K562 (cell line): ENCODE measurements around the gene TBX10. TPM values are rescaled to one million over a fixed set of nuclear protein-coding genes. Genes with fewer than 3 reads are reported as not detected.

Experiments
- ATAC-seq: fragments of 200-7000 bp; cut with Tn5 transposase; 3 replicates; pipeline ENCODE4 v1.9.1; 2020; ENCODE audit warnings: moderate library complexity
- BruUV-seq: library from RNA; stranded (reverse); fragments of 400-500 nt; replicated peaks from 2 replicates; lab custom pipeline; 2021; lab: Mats Ljungman, UMichigan
- CTCF ChIA-PET: fragments of 300-600 bp; formaldehyde crosslinking; extraction: SDS; loops from one replicate; lab custom pipeline; 2021; ENCODE audit warnings: low intra/inter-chr PET ratio; lab: Yijun Ruan, JAX
- POLR2A ChIA-PET: fragments of 300-600, 350-650 bp; sonication (Branson Sonifier 250); formaldehyde crosslinking; extraction: SDS; loops from one replicate; lab custom pipeline; 2021; ENCODE audit warnings: antibody characterized with exemption, inconsistent platforms; lab: Yijun Ruan, JAX
- DNase-seq, 4 experiments: peaks; one replicate each; pipeline versions ENCODE4 v3.0.0 to v3.0.0-alpha.2; 2011 to 2018; ENCODE audit warnings: low spot score in 3 of 4, mixed read lengths in 3 of 4; ENCODE audit errors: extremely low read depth in 1 of 4
- FAIRE-seq: peaks from 2 replicates; lab custom pipeline; 2011; peaks lifted over from hg19 to GRCh38; lab: Jason Lieb, UNC
- H2AFZ ChIP-seq: 2 replicates; pipeline ENCODE4 v1.6.0; 2011; ENCODE audit warnings: low read depth, low read length, control low read depth, inconsistent platforms
- H3K27ac ChIP-seq: fragments of 200-600 bp; 3 replicates; pipeline ENCODE4 v1.8.0; 2011; ENCODE audit warnings: low read depth, mild to moderate bottlenecking, control low read depth, inconsistent platforms, low read length, moderate library complexity, mixed read lengths; ENCODE audit errors: extremely low read depth
- H3K27me3 ChIP-seq, 2 experiments: fragments of 300-600 bp in 1 of 2; 2 replicates in 1 of 2; 3 replicates in 1 of 2; pipeline versions ENCODE4 v1.6.0 to v1.8.0; 2011; ENCODE audit warnings: inconsistent platforms in 2 of 2, low read length in 2 of 2, mild to moderate bottlenecking in 1 of 2, mixed read lengths in 1 of 2, moderate library complexity in 1 of 2; ENCODE audit not compliant: control insufficient read depth in 2 of 2, insufficient read depth in 2 of 2
- H3K36me3 ChIP-seq: fragments of 300-600 bp; 3 replicates; pipeline ENCODE4 v1.8.0; 2011; ENCODE audit warnings: mild to moderate bottlenecking, low read length, inconsistent platforms; ENCODE audit not compliant: control insufficient read depth, insufficient read depth
- H3K4me1 ChIP-seq, 2 experiments: fragments of 200-600 bp in 1 of 2; replicated peaks in 1 of 2; 2 replicates in 1 of 2; 3 replicates in 1 of 2; pipeline versions ENCODE4 v1.5.1 to v1.8.0; 2011; ENCODE audit warnings: inconsistent platforms in 2 of 2, low read length in 2 of 2, mild to moderate bottlenecking in 1 of 2, mixed read lengths in 1 of 2, moderate library complexity in 1 of 2; ENCODE audit not compliant: control insufficient read depth in 2 of 2, insufficient read depth in 2 of 2
- H3K4me2 ChIP-seq: 2 replicates; pipeline ENCODE4 v1.6.1; 2011; ENCODE audit warnings: low read length, control low read depth, inconsistent platforms, mixed read lengths; ENCODE audit not compliant: insufficient read depth
- H3K4me3 ChIP-seq: fragments of 200-600 bp; sonication (generic), shearing (Covaris generic); 2 replicates; pipeline ENCODE4 v1.5.1; 2016; ENCODE audit warnings: control low read depth, inconsistent platforms
- H3K79me2 ChIP-seq: fragments of 200-600 bp; 3 replicates; pipeline ENCODE4 v1.8.0; 2011; ENCODE audit warnings: low read length, inconsistent platforms; ENCODE audit not compliant: control insufficient read depth, insufficient read depth
- H3K9ac ChIP-seq, 2 experiments: 2 replicates each; pipeline versions ENCODE4 v1.6.0 to v1.6.1; 2011; ENCODE audit warnings: low read depth in 2 of 2, low read length in 2 of 2, control low read depth in 1 of 2, inconsistent platforms in 1 of 2, mild to moderate bottlenecking in 1 of 2, mixed read lengths in 1 of 2; ENCODE audit not compliant: insufficient read depth in 1 of 2
- H3K9me1 ChIP-seq: one replicate; pipeline ENCODE4 v1.6.0; 2011; ENCODE audit warnings: inconsistent platforms, mild to moderate bottlenecking, low read length, moderate library complexity; ENCODE audit not compliant: control insufficient read depth, insufficient read depth
- H3K9me3 ChIP-seq: replicated peaks from 2 replicates; pipeline ENCODE4 v1.5.1; 2011; ENCODE audit warnings: low read depth, low read length, inconsistent platforms; ENCODE audit not compliant: control insufficient read depth, insufficient read depth
- H4K20me1 ChIP-seq: replicated peaks from 2 replicates; pipeline ENCODE4 v1.6.1; 2011; ENCODE audit warnings: low read length, inconsistent platforms, mixed read lengths; ENCODE audit not compliant: control insufficient read depth, insufficient read depth
- ZNF75A ChIP-seq: fragments of 450-650 bp; formaldehyde crosslinking; IDR thresholded peaks from 2 replicates; pipeline ENCODE4 v1.4.0; 2020; ENCODE audit warnings: mild to moderate bottlenecking
- WGBS: fragments of 100-300 bp; shearing (Covaris generic); methylation state at CpG from one replicate; pipeline ENCODE4 v1.1.6; 2016; ENCODE audit warnings: low coverage, mixed read lengths; ENCODE audit not compliant: insufficient coverage; ENCODE audit errors: missing lambda C conversion rate; 5-methylcytosine and 5-hydroxymethylcytosine counted together
- in situ Hi-C: fragments of 300-500 bp; cut with MboI; formaldehyde crosslinking; loops from 4 replicates; pipeline ENCODE4 v1.15.0; 2018; ENCODE audit warnings: inconsistent platforms, mixed read lengths
- intact Hi-C: fragments of 100-400 bp; cut with micrococcal nuclease; formaldehyde crosslinking; loops from 2 replicates; pipeline ENCODE4 v1.14.2; 2022
- polyA plus RNA-seq, 8 experiments: library from polyadenylated mRNA; depleted of rRNA in 4 of 8; stranded (reverse) in 5 of 8; unstranded in 3 of 8; fragments of >200 nt; fragmentation: Nextera tagmentation in 2 of 8; fragmentation: Illumina TruSeq in 1 of 8; extraction: Ambion mirVana in 2 of 8; extraction: Trizol in 1 of 8; gene quantifications; 2 replicates each; pipeline versions ENCODE4 v1.2.1 to v1.2.3, GENCODE V29; 2011 to 2014; ENCODE audit warnings: inconsistent platforms in 1 of 8, missing spikeins in 1 of 8
- total RNA-seq, 7 experiments: library from RNA; depleted of rRNA in 6 of 7; stranded (reverse); fragments of >200 nt in 6 of 7; fragmentation: Illumina TruSeq in 2 of 7; extraction: Trizol in 2 of 7; gene quantifications; 2 replicates each; pipeline versions ENCODE4 v1.2.1 to v1.2.3, GENCODE V29; 2011 to 2021; ENCODE audit warnings: low replicate concordance in 1 of 7
- TF ChIP-seq, protein P1 (sequence below): sonication (generic); formaldehyde crosslinking; IDR thresholded peaks from 2 replicates; pipeline ENCODE4 v1.9.0; 2022; ENCODE audit warnings: mild to moderate bottlenecking, missing genetic modification reagents

Gene TBX10
- total and polyA plus RNA-seq, 9 of the 15 experiments (the other 6 are each of a cell fraction or from before 2014, with no cell fraction given), result not detected

DNA sequence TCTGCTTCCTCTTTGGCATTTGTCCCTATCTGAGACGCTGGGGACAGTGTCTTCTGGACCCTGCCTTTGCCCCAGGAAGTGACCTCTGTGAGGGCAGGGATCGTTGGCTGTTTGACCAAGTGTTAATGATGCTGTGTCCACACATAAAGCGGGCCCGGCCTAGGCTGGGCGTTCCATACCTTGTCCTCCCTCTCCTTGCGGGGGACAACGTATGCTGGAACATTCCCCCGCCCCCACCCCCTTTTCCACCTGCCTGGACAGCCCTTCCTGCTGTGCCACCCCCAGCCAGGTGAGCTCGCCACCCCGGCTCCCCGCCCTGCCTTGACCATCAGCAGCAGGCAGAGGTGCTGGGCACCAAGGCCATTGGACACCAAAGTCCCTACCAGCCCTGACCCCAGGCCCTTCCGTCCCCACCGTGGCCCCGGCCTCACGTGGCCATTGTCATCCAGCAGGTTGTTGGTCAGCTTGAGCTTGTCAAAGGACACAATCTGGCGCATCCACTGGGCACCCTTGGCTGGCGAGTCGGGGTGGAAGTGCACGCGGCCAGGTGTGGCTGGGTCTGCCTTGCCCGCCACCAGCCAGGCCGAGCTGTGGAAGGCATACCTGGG is 5.7 kb downstream of the TBX10 start:
- no peak overlapping the region for H3K27ac ChIP-seq
- no peak for TF ChIP-seq ZNF75A (CRISPR knock-in tag)
- TF ChIP-seq, protein P1, sequence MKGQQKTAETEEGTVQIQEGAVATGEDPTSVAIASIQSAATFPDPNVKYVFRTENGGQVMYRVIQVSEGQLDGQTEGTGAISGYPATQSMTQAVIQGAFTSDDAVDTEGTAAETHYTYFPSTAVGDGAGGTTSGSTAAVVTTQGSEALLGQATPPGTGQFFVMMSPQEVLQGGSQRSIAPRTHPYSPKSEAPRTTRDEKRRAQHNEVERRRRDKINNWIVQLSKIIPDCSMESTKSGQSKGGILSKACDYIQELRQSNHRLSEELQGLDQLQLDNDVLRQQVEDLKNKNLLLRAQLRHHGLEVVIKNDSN (CRISPR knock-in tag), result 0 out of 2 replicates have a peak, but pooled peaks have one; percentile 25
- no peaks in the 10 kb centered on the region for H3K79me2 ChIP-seq
- ChIA-PET CTCF (no interaction called here), POLR2A (no interaction called here)
- no peaks in the 10 kb centered on the region for H3K36me3 ChIP-seq
- H3K9me1 ChIP-seq, result no peaks in the 10 kb centered on the region
- H3K9ac ChIP-seq, result 0 out of 4 replicates have a peak overlapping the region, but pooled peaks of 1 of the 2 experiments have one; percentile 13
- intact Hi-C loops, result loop anchor here (5.0 kb wide), 1 partner anchor 63 kb away; no protein-coding TSS in a partner anchor
- no peaks in the 10 kb centered on the region for H3K9me3 ChIP-seq
- no TSS peak for BruUV-seq
- ATAC-seq, result no peak
- H3K4me2 ChIP-seq, result no peak overlapping the region
- no peak overlapping the region for H2AFZ ChIP-seq
- H4K20me1 ChIP-seq, result no peaks in the 10 kb centered on the region
- in situ Hi-C loops, result no loop called here
- DNase-seq, result no peak
- H3K4me3 ChIP-seq, result no peak overlapping the region
- FAIRE-seq, result no peak
- 60% methylated on average over 19 of the region's 22 CpGs for WGBS
- H3K4me1 ChIP-seq, result peaks cover 10 to 59% of the 10 kb centered on the region in 2 experiments; a peak in 4 of 5 replicates
- H3K27me3 ChIP-seq, result no peaks in the 10 kb centered on the region
